Measurements from ENCODE around the gene ZNRF4.
"Not testable (repeated sequence)": the region's sequence is repeated elsewhere in the genome, so short reads cannot be mapped to it uniquely, and the experiment has no call there.

Gene ZNRF4

DNA sequence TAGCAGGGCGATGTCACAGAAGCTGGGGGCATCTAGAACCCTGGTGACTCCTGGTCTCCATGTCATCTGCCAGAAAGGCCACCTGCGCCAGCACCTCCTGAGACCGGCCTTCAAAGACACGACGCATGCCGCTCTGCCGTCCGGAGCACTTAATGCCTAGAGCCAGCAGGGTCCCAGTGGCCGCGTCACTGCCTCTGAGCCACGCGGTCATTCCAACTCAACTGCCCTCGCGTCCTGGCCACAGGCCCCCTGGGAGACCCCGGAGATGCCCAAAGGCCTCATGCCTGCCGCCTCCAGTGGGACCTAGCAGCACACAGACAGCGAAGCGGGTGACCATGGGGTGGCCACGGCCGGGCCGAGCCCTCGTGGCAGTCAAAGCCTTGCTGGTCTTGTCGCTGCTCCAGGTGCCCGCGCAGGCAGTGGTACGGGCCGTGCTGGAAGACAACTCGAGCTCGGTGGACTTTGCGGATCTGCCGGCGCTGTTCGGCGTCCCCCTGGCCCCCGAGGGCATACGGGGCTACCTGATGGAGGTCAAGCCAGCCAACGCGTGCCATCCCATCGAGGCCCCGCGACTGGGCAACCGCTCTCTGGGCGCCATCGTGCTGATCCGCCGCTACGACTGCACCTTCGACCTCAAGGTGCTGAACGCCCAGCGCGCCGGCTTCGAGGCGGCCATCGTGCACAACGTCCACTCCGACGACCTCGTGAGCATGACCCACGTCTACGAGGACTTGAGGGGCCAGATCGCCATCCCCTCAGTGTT is at the start of gene ZNRF4:
Gene ZNRF4 (plus strand): TSS at position 51 of the 763 bp plus-strand sequence. CDS start 75 bp downstream, at position 126.
- Histone ChIP-seq H3K36me3 (ENCODE audit: control insufficient read depth in 1 of 2, insufficient read depth in 2 of 2, low read length in 2 of 2) (no peaks in the 10 kb centered on the region), H3K4me3 (ENCODE audit: low read depth in 1 of 2, low read length in 2 of 2) (no peak within 1 kb of the TSS), H3K27me3 (ENCODE audit: low read depth, low read length) (no peaks in the 10 kb centered on the region), H3K9me3 (ENCODE audit: control insufficient read depth in 1 of 2, low read length in 2 of 2) (peaks cover 0 to 4% of the 10 kb centered on the region in 2 donors), H3K4me1 (ENCODE audit: control insufficient read depth in 1 of 2, insufficient read depth in 2 of 2, low read length in 2 of 2) (no peaks in the 10 kb centered on the region), H3K27ac (ENCODE audit: low read length) (no peak within 1 kb of the TSS)

DNA sequence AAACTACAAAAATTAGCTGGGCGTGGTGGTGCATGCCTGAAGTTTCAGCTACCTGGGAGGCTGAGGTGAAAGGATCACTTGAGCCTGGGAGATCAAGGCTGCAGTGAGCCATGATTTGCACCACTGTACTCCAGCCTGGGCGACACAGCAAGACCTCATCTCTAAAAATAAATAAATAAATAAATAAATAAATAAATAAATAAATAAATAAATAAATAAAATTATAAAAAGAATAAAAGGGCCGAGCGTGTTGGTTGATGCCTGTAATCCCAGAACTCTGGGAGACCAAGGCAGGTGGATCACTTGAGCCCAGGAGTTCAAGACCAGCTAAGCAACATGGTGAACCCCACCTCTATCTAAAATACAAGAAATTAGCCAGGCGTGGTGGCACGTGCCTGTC is 49.0 kb upstream of the ZNRF4 start:
- H3K4me3 ChIP-seq (ENCODE audit: low read depth in 1 of 2, low read length in 2 of 2); H3K36me3 ChIP-seq (ENCODE audit: control insufficient read depth in 1 of 2, insufficient read depth in 2 of 2, low read length in 2 of 2); H3K27me3 ChIP-seq (ENCODE audit: low read depth, low read length); H3K9me3 ChIP-seq (ENCODE audit: control insufficient read depth in 1 of 2, low read length in 2 of 2); H3K4me1 ChIP-seq (ENCODE audit: control insufficient read depth in 1 of 2, insufficient read depth in 2 of 2, low read length in 2 of 2); H3K27ac ChIP-seq (ENCODE audit: low read length): not testable (repeated sequence)

DNA sequence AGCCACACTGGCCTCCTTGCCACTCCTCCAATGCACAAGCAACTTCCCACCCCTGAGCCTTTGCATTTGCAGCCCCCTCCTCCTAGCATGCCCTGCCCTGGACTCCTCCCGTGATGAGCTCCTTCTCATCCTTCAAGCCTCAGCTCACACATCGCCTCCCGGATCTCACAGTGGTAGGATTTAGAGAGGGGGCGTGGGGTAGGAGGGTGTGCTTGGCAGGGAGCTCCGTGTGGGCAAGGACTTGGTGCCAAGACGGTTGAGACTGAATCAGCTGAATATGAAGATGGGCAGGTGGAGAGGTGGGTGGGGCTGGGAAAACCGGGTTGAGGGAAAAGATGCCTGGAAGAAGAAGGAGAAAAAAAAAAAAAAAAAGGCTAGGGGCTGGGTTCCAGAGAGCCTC is 48.4 kb upstream of the ZNRF4 start:
- H3K9me3 ChIP-seq (ENCODE audit: control insufficient read depth in 1 of 2, low read length in 2 of 2) = no peaks in the 10 kb centered on the region
- H3K36me3 ChIP-seq (ENCODE audit: control insufficient read depth in 1 of 2, insufficient read depth in 2 of 2, low read length in 2 of 2) = no peaks in the 10 kb centered on the region
- H3K4me1 ChIP-seq (ENCODE audit: control insufficient read depth in 1 of 2, insufficient read depth in 2 of 2, low read length in 2 of 2) = no peaks in the 10 kb centered on the region
- no peak overlapping the region for H3K4me3 ChIP-seq (ENCODE audit: low read depth in 1 of 2, low read length in 2 of 2)
- no peaks in the 10 kb centered on the region for H3K27me3 ChIP-seq (ENCODE audit: low read depth, low read length)
- no peak overlapping the region for H3K27ac ChIP-seq (ENCODE audit: low read length)

DNA sequence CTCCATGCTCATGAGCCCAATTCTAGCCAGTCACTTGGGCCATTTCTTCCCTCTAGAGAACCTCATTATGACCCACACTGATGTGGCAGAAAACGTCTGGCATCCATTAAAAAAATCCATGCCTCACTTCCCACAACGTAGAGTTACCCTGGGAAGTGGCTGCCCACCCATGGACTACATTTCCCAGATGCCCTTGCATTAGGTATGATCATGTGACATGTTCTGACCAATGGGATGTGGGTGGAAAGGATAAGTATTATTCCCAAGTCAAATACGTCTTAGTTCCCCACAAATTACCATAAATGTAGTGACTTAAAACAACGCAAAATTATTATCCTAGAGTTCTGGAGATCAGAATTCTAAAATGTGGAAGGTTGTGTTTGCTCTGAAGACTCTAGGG is 47.9 kb upstream of the ZNRF4 start:
- H3K27me3 ChIP-seq (ENCODE audit: low read depth, low read length) = no peaks in the 10 kb centered on the region
- no peak overlapping the region for H3K4me3 ChIP-seq (ENCODE audit: low read depth in 1 of 2, low read length in 2 of 2)
- no peak overlapping the region for H3K27ac ChIP-seq (ENCODE audit: low read length)
- no peaks in the 10 kb centered on the region for H3K9me3 ChIP-seq (ENCODE audit: control insufficient read depth in 1 of 2, low read length in 2 of 2)
- H3K4me1 ChIP-seq (ENCODE audit: control insufficient read depth in 1 of 2, insufficient read depth in 2 of 2, low read length in 2 of 2) = no peaks in the 10 kb centered on the region
- no peaks in the 10 kb centered on the region for H3K36me3 ChIP-seq (ENCODE audit: control insufficient read depth in 1 of 2, insufficient read depth in 2 of 2, low read length in 2 of 2)

DNA sequence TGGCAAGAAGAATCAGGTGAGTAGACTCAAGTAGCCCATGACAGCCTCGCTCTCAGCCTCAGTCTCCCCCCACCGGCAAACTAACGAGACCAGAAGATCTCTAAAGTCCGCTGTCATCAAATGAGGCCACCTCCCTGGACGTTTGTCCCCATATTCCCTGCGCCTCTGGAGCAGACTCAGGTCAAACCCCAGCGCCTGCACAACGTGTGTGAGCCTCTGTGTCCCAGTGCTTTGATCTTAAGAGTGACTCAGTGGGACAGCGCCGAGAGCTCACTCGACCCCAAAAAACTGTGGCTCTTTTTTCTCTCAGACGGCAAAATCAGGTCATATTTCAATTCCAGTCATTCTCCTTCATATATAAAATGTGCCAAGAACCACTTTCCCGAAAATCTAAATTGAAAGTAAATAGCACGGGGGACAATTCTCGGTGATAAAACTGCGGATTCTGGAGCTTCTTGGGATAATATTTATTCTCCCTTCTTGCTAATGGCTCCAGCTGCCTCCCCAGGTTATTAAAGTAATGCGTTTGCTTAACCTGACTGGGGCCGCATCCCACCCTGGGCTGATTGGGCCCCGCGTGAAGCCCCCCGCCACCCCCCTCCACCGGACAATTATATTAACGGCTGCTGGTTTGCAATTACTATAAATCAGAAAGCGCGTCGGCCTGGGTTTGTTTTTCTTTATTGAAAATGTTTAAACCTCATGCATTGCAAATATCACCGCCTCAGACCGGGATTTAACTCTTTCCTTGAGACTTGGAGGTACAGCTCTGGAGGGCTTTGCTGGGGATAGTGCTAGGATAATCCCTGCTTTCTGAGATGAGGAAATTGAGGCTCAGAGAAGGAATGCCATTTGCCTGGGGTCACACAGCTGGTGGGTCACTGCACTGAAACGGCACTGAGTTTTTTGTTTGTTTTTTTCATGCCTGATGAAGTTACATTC is 37.5 kb upstream of the ZNRF4 start:
- peaks cover 6% of the 10 kb centered on the region for H3K27me3 ChIP-seq (ENCODE audit: low read depth, low read length)
- no peak overlapping the region for H3K4me3 ChIP-seq (ENCODE audit: low read depth in 1 of 2, low read length in 2 of 2)
- H3K36me3 ChIP-seq (ENCODE audit: control insufficient read depth in 1 of 2, insufficient read depth in 2 of 2, low read length in 2 of 2) = no peaks in the 10 kb centered on the region

DNA sequence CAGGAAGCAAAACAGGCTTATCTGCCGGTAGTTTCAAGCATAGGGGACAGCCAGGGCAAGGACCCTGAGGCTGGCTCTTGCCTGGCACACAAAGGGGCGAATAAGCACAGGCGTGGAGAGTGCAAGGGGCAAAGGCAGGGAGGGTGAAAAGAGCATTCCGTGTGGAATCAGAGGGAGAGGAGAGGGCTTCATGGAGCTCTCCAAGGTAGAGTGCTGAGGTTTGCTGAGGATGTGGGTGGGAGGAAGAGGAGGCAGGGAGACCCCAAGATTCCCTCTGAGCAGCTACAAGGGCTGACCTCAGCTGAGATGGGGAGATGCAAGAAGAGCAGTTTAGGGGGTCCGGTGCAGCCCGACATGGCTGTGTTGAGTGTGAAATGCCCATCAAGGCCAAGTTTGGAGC is 36.5 kb upstream of the ZNRF4 start:
- no peak overlapping the region for H3K4me3 ChIP-seq (ENCODE audit: low read depth in 1 of 2, low read length in 2 of 2)
- H3K36me3 ChIP-seq (ENCODE audit: control insufficient read depth in 1 of 2, insufficient read depth in 2 of 2, low read length in 2 of 2) = no peaks in the 10 kb centered on the region
- peaks cover 6% of the 10 kb centered on the region for H3K27me3 ChIP-seq (ENCODE audit: low read depth, low read length)
- H3K4me1 ChIP-seq (ENCODE audit: control insufficient read depth in 1 of 2, insufficient read depth in 2 of 2, low read length in 2 of 2) = no peaks in the 10 kb centered on the region
- no peaks in the 10 kb centered on the region for H3K9me3 ChIP-seq (ENCODE audit: control insufficient read depth in 1 of 2, low read length in 2 of 2)
- no peak overlapping the region for H3K27ac ChIP-seq (ENCODE audit: low read length)

More for the DNA sequence above, 37.5 kb upstream of the ZNRF4 start:
- no peaks in the 10 kb centered on the region for H3K4me1 ChIP-seq (ENCODE audit: control insufficient read depth in 1 of 2, insufficient read depth in 2 of 2, low read length in 2 of 2)
- no peak overlapping the region for H3K27ac ChIP-seq (ENCODE audit: low read length)
- no peaks in the 10 kb centered on the region for H3K9me3 ChIP-seq (ENCODE audit: control insufficient read depth in 1 of 2, low read length in 2 of 2)

GRCh38 chr19:5420953-5421352 is 34.3 kb upstream of the ZNRF4 start:
- peaks cover 6% of the 10 kb centered on the region for H3K27me3 ChIP-seq (ENCODE audit: low read depth, low read length)
- no peaks in the 10 kb centered on the region for H3K9me3 ChIP-seq (ENCODE audit: control insufficient read depth in 1 of 2, low read length in 2 of 2)
- no peak overlapping the region for H3K4me3 ChIP-seq (ENCODE audit: low read depth in 1 of 2, low read length in 2 of 2)
- no peaks in the 10 kb centered on the region for H3K36me3 ChIP-seq (ENCODE audit: control insufficient read depth in 1 of 2, insufficient read depth in 2 of 2, low read length in 2 of 2)
- H3K27ac ChIP-seq (ENCODE audit: low read length) = no peak overlapping the region
- no peaks in the 10 kb centered on the region for H3K4me1 ChIP-seq (ENCODE audit: control insufficient read depth in 1 of 2, insufficient read depth in 2 of 2, low read length in 2 of 2)

GRCh38 chr19:5423567-5424125 is 31.6 kb upstream of the ZNRF4 start:
- Histone ChIP-seq H3K9me3 (ENCODE audit: control insufficient read depth in 1 of 2, low read length in 2 of 2) (no peaks in the 10 kb centered on the region), H3K27ac (ENCODE audit: low read length) (no peak overlapping the region), H3K4me3 (ENCODE audit: low read depth in 1 of 2, low read length in 2 of 2) (no peak overlapping the region), H3K4me1 (ENCODE audit: control insufficient read depth in 1 of 2, insufficient read depth in 2 of 2, low read length in 2 of 2) (no peaks in the 10 kb centered on the region), H3K27me3 (ENCODE audit: low read depth, low read length) (peaks cover 4% of the 10 kb centered on the region), H3K36me3 (ENCODE audit: control insufficient read depth in 1 of 2, insufficient read depth in 2 of 2, low read length in 2 of 2) (no peaks in the 10 kb centered on the region)

DNA sequence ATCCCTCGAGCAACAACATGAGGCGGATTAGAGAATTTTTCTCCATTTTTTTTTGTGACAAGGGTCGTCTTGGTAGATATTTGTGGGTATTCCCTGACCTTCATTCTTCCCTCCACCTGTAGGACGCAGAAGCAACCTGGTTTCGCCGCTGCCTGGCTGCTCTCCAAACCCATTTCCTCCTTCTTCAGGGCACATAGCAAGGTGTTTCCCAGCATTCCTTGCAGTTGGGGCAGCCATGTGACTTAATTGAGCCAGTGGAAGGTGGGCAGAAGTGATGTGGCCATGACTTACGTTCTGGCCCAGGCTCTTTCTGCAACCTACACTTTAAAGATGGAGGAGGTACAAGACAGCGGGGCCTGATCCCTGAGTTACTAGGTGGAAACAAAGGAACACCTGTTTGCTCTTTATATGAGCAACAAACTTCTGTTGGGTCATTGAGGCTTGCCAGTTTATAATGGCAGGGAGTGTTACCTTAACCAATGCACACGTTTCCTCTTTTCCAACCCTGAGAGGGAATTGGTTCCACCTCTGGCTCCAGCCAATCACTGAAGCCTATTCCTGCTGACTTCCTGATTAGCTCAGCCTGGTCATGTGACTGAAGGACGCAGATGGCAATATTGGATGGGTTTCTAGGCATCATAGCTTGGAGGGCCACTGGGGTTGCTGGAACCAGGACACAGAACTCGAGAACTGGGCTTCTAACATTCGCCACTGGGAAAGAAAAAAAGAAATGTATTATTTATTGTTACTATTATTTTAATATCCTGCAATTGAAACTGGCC is 30.8 kb upstream of the ZNRF4 start:
- no peaks in the 10 kb centered on the region for H3K36me3 ChIP-seq (ENCODE audit: control insufficient read depth in 1 of 2, insufficient read depth in 2 of 2, low read length in 2 of 2)
- H3K27me3 ChIP-seq (ENCODE audit: low read depth, low read length) = no peaks in the 10 kb centered on the region
- no peaks in the 10 kb centered on the region for H3K4me1 ChIP-seq (ENCODE audit: control insufficient read depth in 1 of 2, insufficient read depth in 2 of 2, low read length in 2 of 2)
- no peak overlapping the region for H3K4me3 ChIP-seq (ENCODE audit: low read depth in 1 of 2, low read length in 2 of 2)
- H3K27ac ChIP-seq (ENCODE audit: low read length) = no peak overlapping the region
- no peaks in the 10 kb centered on the region for H3K9me3 ChIP-seq (ENCODE audit: control insufficient read depth in 1 of 2, low read length in 2 of 2)

DNA sequence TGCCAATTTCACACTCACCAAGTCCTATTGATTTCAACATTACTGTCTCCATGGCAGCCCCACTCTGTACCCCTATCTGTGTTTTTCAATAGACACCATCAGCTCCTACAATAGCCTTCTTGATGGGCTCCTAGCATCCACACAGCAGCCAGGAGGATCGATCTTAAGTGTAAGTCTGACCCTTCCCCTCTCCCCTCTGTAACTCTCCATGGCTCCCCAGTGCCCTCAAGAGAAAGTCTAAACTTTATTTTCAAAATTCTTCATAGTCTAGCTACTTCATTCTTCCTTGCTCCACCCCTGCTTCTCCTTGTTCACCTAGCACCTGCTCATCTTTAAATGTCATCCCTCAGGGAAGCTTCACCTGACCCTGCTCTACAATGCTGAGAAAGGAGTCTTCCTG is 30.0 kb upstream of the ZNRF4 start:
- H3K36me3 ChIP-seq (ENCODE audit: control insufficient read depth in 1 of 2, insufficient read depth in 2 of 2, low read length in 2 of 2) = no peaks in the 10 kb centered on the region
- H3K4me3 ChIP-seq (ENCODE audit: low read depth in 1 of 2, low read length in 2 of 2) = no peak overlapping the region
- no peaks in the 10 kb centered on the region for H3K9me3 ChIP-seq (ENCODE audit: control insufficient read depth in 1 of 2, low read length in 2 of 2)
- H3K27ac ChIP-seq (ENCODE audit: low read length) = no peak overlapping the region
- no peaks in the 10 kb centered on the region for H3K27me3 ChIP-seq (ENCODE audit: low read depth, low read length)
- H3K4me1 ChIP-seq (ENCODE audit: control insufficient read depth in 1 of 2, insufficient read depth in 2 of 2, low read length in 2 of 2) = no peaks in the 10 kb centered on the region

- no peaks in the 10 kb centered on the region for H3K36me3 ChIP-seq (ENCODE audit: control insufficient read depth in 1 of 2, insufficient read depth in 2 of 2, low read length in 2 of 2)
- no peaks in the 10 kb centered on the region for H3K4me1 ChIP-seq (ENCODE audit: control insufficient read depth in 1 of 2, insufficient read depth in 2 of 2, low read length in 2 of 2)
These were observed 25.0 kb upstream of the ZNRF4 start for GRCh38 chr19:5430237-5430636.

More at GRCh38 chr19:5430237-5430636, 25.0 kb upstream of the ZNRF4 start:
- H3K27ac ChIP-seq (ENCODE audit: low read length) = no peak overlapping the region
- no peaks in the 10 kb centered on the region for H3K9me3 ChIP-seq (ENCODE audit: control insufficient read depth in 1 of 2, low read length in 2 of 2)
- H3K27me3 ChIP-seq (ENCODE audit: low read depth, low read length) = no peaks in the 10 kb centered on the region
- H3K4me3 ChIP-seq (ENCODE audit: low read depth in 1 of 2, low read length in 2 of 2) = no peak overlapping the region

Data from muscle layer of duodenum (tissue), 2 donors.